KMS-11 (cell line): Measurements from ENCODE around the gene ACSBG1.

Experiments used
- H2AFZ ChIP-seq: fragments of 200-600 bp; sonication (generic); 2 replicates; pipeline ENCODE4 v1.6.1; 2016; ENCODE audit warnings: antibody characterized with exemption, mixed run types, low read depth
- H3K27ac ChIP-seq: fragments of 200-600 bp; sonication (generic); 2 replicates; pipeline ENCODE4 v1.6.1; 2016; ENCODE audit warnings: mild to moderate bottlenecking, mixed run types
- H3K27me3 ChIP-seq: fragments of 200-600 bp; sonication (generic); 2 replicates; pipeline ENCODE4 v1.6.1; 2017; ENCODE audit warnings: mild to moderate bottlenecking, low read depth, mixed run types, moderate library complexity; ENCODE audit not compliant: insufficient read depth
- H3K36me3 ChIP-seq: fragments of 200-600 bp; sonication (generic); 2 replicates; pipeline ENCODE4 v1.6.1; 2017; ENCODE audit warnings: mild to moderate bottlenecking, mixed run types; ENCODE audit not compliant: insufficient read depth
- H3K4me1 ChIP-seq: fragments of 200-600 bp; sonication (generic); 2 replicates; pipeline ENCODE4 v1.6.1; 2016; ENCODE audit warnings: mild to moderate bottlenecking, low read depth, mixed run types; ENCODE audit not compliant: poor library complexity, severe bottlenecking
- H3K4me2 ChIP-seq: fragments of 200-600 bp; sonication (generic); 2 replicates; pipeline ENCODE4 v1.7.0; 2016; ENCODE audit warnings: mild to moderate bottlenecking, mixed run types
- H3K4me3 ChIP-seq: fragments of 200-600 bp; sonication (generic); IDR thresholded peaks from 2 replicates; pipeline ENCODE4 v1.6.1; 2017; ENCODE audit warnings: low read depth, low read length, mixed read lengths; ENCODE audit not compliant: insufficient read depth
- H3K79me2 ChIP-seq: fragments of 200-600 bp; sonication (generic); 2 replicates; pipeline ENCODE4 v1.6.1; 2016; ENCODE audit warnings: low read depth, mixed run types; ENCODE audit not compliant: insufficient read depth
- H3K9ac ChIP-seq: fragments of 200-600 bp; sonication (generic); 2 replicates; pipeline ENCODE4 v1.6.1; 2016; ENCODE audit warnings: mild to moderate bottlenecking, mixed run types
- H4K20me1 ChIP-seq: fragments of 200-600 bp; sonication (generic); 2 replicates; pipeline ENCODE4 v1.6.1; 2016; ENCODE audit warnings: mild to moderate bottlenecking, mixed run types; ENCODE audit not compliant: insufficient read depth
- TF ChIP-seq, protein P1 (sequence below): fragments of 200-600 bp; sonication (generic); conservative IDR thresholded peaks from 2 replicates; pipeline ENCODE4 v1.6.1; 2017; ENCODE audit warnings: low read depth, mild to moderate bottlenecking, antibody characterized with exemption, low read length, moderate library complexity, mixed read lengths

Gene ACSBG1

GRCh38 chr15:78225783-78226541, 8.4 kb downstream of the ACSBG1 start:
- Histone ChIP-seq H3K4me2 (no peak overlapping the region), H3K27ac (no peak overlapping the region), H3K9ac (no peak overlapping the region), H3K36me3 (no peaks in the 10 kb centered on the region), H2AFZ (no peak overlapping the region), H3K4me1 (no peaks in the 10 kb centered on the region), H3K27me3 (no peaks in the 10 kb centered on the region), H3K79me2 (no peaks in the 10 kb centered on the region), H4K20me1 (no peaks in the 10 kb centered on the region), H3K4me3 (no peak overlapping the region)
- TF ChIP-seq, protein P1, sequence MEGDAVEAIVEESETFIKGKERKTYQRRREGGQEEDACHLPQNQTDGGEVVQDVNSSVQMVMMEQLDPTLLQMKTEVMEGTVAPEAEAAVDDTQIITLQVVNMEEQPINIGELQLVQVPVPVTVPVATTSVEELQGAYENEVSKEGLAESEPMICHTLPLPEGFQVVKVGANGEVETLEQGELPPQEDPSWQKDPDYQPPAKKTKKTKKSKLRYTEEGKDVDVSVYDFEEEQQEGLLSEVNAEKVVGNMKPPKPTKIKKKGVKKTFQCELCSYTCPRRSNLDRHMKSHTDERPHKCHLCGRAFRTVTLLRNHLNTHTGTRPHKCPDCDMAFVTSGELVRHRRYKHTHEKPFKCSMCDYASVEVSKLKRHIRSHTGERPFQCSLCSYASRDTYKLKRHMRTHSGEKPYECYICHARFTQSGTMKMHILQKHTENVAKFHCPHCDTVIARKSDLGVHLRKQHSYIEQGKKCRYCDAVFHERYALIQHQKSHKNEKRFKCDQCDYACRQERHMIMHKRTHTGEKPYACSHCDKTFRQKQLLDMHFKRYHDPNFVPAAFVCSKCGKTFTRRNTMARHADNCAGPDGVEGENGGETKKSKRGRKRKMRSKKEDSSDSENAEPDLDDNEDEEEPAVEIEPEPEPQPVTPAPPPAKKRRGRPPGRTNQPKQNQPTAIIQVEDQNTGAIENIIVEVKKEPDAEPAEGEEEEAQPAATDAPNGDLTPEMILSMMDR, result no peak

DNA sequence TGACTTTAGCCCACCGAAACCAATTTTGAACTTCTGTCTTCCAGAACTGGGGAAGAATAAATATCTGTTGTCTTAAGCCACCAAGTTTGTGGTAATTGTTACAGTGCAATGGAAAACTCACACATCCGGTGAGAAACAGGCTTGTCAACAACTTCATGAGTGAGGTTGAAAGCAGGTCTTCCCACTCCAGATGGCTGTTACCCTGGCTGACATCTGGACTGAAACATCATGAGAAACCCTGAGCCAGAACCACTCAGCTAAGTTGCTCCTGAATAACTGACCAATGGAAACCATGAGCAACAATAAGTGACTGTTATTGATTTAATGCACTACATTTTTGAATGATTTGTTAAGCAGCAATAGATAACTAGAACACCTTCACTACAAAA, 10.3 kb downstream of the ACSBG1 start:
- H3K4me2 ChIP-seq, result no peak overlapping the region
- H3K4me3 ChIP-seq, result no peak overlapping the region
- TF ChIP-seq, protein P1, result no peak
- H3K36me3 ChIP-seq, result no peaks in the 10 kb centered on the region
- no peak overlapping the region for H3K27ac ChIP-seq
- H3K4me1 ChIP-seq, result no peaks in the 10 kb centered on the region
- H2AFZ ChIP-seq, result no peak overlapping the region
- no peaks in the 10 kb centered on the region for H4K20me1 ChIP-seq
- H3K27me3 ChIP-seq, result no peaks in the 10 kb centered on the region
- H3K9ac ChIP-seq, result no peak overlapping the region
- H3K79me2 ChIP-seq, result no peaks in the 10 kb centered on the region

DNA sequence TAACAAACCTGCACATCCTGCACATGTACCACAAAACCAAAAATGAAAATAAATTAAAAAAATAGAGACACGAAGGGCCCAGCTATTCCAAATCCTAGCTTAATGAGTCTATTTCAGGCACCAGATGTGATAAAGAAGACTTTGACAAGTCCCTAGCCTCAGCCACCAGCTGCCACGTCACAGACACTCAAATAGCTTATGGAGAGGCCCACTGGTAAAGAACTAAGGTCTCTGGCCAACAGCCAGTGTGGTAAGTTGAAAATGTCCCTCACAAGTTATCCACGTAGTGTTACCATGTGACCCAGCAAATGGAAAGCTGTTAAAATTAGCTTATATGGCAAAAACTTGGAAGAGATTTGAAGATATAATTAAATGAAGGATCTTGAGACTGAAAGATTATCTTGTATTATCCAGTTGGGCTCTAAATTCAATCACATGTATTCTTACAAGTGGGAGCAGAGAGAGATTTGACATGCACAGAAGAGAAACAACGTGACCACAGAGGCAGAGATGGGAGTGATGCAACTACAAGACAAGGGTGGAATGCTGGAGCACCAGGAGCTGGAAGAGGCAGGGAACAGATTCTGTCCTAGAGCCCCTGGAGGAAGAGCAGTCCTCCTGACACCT, 10.9 kb downstream of the ACSBG1 start:
- Histone ChIP-seq H3K36me3 (no peaks in the 10 kb centered on the region), H3K79me2 (no peaks in the 10 kb centered on the region), H3K4me1 (no peaks in the 10 kb centered on the region), H3K4me2 (no peak overlapping the region), H3K27ac (no peak overlapping the region), H3K9ac (no peak overlapping the region), H3K27me3 (no peaks in the 10 kb centered on the region), H3K4me3 (no peak overlapping the region), H4K20me1 (no peaks in the 10 kb centered on the region), H2AFZ (no peak overlapping the region)
- TF ChIP-seq, protein P1, result no peak

- Histone ChIP-seq H4K20me1 (no peaks in the 10 kb centered on the region), H3K4me3 (no peak overlapping the region), H3K27ac (no peak overlapping the region), H3K9ac (no peak overlapping the region), H3K27me3 (no peaks in the 10 kb centered on the region), H2AFZ (no peak overlapping the region), H3K79me2 (no peaks in the 10 kb centered on the region), H3K36me3 (no peaks in the 10 kb centered on the region), H3K4me1 (no peaks in the 10 kb centered on the region), H3K4me2 (no peak overlapping the region)
- TF ChIP-seq, protein P1, result no peak
These were observed 11.5 kb downstream of the ACSBG1 start for GRCh38 chr15:78222745-78223395.
